ENCODE measurements around the gene PHLDA3. TPM values are rescaled to one million over a fixed set of nuclear protein-coding genes. Genes with fewer than 3 reads are reported as not detected.

The PHLDA3 gene
- total RNA-seq, 1 experiment from 2014 or later, result 22.1 TPM

- Histone ChIP-seq H3K36me3 (ENCODE audit: control insufficient read depth in 1 of 2, insufficient read depth in 2 of 2, low read length in 2 of 2) (no peaks in the 10 kb centered on the region), H4K20me1 (ENCODE audit: insufficient read depth) (no peaks in the 10 kb centered on the region), H2AFZ (ENCODE audit: low read depth, low read length, poor library complexity, severe bottlenecking) (no peak overlapping the region), H3K9me2 (ENCODE audit: insufficient read depth) (no peaks in the 10 kb centered on the region), H3K9ac (ENCODE audit: low read length) (no peak overlapping the region), H3K79me2 (ENCODE audit: insufficient read depth, low read length) (no peaks in the 10 kb centered on the region), H3K9me3 (ENCODE audit: control insufficient read depth in 1 of 2, insufficient read depth in 1 of 2, low read depth in 1 of 2, low read length in 2 of 2) (no peaks in the 10 kb centered on the region), H3K27ac (ENCODE audit: low read depth, low read length) (no peak overlapping the region), H3K27me3 (ENCODE audit: insufficient read depth, low read length) (no peaks in the 10 kb centered on the region), H3K4me2 (ENCODE audit: low read length) (no peak overlapping the region), H3K4me1 (ENCODE audit: control insufficient read depth in 1 of 2, insufficient read depth in 2 of 2, low read length in 2 of 2) (no peaks in the 10 kb centered on the region), H3K4me3 (replicated peaks in 1 of 2; ENCODE audit: low read depth in 1 of 2, low read length in 2 of 2) (no peak overlapping the region)
- TF ChIP-seq POLR2A (IDR thresholded peaks at IDR 0.05; ENCODE audit: borderline replicate concordance, extremely low read depth, insufficient read depth, insufficient read length) (no peak), EGR1 (IDR thresholded peaks at IDR 0.05; ENCODE audit: low read depth) (no peak), ZFX (IDR thresholded peaks at IDR 0.05) (no peak), SP1 (IDR thresholded peaks at IDR 0.05; ENCODE audit: low read depth) (no peak), FOSL1 (IDR thresholded peaks at IDR 0.05; ENCODE audit: low read depth) (no peak), ELF1 (IDR thresholded peaks at IDR 0.05; ENCODE audit: borderline replicate concordance, low read depth) (no peak), ZBTB33 (IDR thresholded peaks at IDR 0.05; ENCODE audit: extremely low read depth, insufficient replicate concordance, low read length) (no peak), RAD21 (IDR thresholded peaks at IDR 0.05; ENCODE audit: low read depth) (no peak), SRF (IDR thresholded peaks at IDR 0.05; ENCODE audit: low read depth) (no peak)
- ChIA-PET CTCF (no interaction called here), RAD21 (ENCODE audit: low non-redundant PET in 1 of 2, low total read pairs in 2 of 2, uncharacterized antibody in 2 of 2, unreplicated experiment in 2 of 2) (no interaction called here), POLR2A (no interaction called here)
- ATAC-seq (no peak), DNase-seq (ENCODE audit: low read depth, low spot score) (no peak)
- intact Hi-C loops (cut with micrococcal nuclease), result no loop called here
- no TSS peak for BruUV-seq (replicated peaks)
Measured at GRCh38 chr1:201426479-201427310, 42.3 kb downstream of the PHLDA3 start.
